GM19043 (cell line): ENCODE results near the gene DCDC2B.
A peak's percentile ranks its signal among the peaks of the same experiment; 100 is the strongest.

Experiments used
- ATAC-seq: cut with Tn5 transposase; IDR thresholded peaks from one replicate; pipeline ENCODE4 v1.9.1; 2021; ENCODE audit warnings: low read depth; ENCODE audit not compliant: unreplicated experiment

The DCDC2B gene

DNA sequence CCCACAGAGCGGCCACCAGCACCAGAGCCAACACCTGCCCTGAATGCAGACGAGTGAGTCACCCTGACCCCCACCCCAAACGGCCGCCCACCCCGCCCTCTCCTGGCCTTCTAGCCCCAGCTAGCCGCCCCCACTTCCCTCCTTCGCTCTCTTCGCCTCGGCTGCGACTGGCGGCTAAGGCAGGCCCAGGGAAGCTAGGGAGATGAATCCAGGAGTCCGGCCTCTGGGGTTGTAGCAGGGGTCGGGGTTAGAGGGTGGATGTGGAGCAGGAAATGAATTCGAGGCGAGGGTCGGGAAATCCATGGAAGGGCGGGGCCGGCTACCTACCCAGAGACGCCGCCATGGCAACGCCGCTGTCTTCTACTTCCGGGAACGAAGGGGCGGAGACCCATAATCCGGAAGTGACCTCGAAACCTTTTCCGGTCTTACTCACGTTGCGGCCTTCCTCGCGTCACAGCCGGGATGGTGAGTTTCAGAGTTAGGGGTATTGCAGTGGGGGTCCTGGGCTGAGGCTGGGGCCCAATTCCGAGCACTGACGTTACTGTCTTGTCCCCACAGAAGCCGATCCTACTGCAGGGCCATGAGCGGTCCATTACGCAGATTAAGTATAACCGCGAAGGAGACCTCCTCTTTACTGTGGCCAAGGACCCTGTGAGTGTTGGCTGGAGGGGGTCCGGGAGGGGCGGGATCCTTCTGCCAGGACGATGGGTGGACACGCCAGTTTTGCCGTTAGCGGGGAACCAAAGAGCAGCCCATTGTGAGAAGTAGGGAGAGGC is 13.3 kb downstream of the DCDC2B start, which contains the start of the genes EIF3I and TMEM234:
TSS of gene EIF3I (plus strand) at position 428 of the 776 bp plus-strand sequence. CDS start at position 463, 35 bp downstream.
TSS of gene TMEM234 (minus strand) at position 374 of the 776 bp plus-strand sequence. CDS start at position 343, 31 bp downstream.
- ATAC-seq: peak; percentile 90

DNA sequence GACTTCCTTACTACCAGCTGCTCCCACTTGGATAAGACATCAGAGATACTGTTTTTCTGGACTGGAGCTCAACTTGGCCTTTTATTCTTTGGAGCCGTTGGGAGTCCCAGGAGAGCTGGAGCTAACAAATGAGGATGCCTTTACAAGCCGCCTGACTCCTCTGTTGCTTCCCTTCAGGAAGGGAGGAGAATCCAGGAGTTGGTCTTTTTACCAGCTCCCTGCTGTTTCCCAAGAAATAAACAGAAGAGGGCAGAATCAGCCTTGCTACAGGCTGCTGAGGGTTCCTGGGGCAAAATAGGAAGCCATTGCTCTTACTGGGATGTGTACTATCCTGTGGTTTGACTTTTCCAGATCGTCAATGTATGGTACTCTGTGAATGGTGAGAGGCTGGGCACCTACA is 14.8 kb downstream of the DCDC2B start:
- ATAC-seq: no peak

DNA sequence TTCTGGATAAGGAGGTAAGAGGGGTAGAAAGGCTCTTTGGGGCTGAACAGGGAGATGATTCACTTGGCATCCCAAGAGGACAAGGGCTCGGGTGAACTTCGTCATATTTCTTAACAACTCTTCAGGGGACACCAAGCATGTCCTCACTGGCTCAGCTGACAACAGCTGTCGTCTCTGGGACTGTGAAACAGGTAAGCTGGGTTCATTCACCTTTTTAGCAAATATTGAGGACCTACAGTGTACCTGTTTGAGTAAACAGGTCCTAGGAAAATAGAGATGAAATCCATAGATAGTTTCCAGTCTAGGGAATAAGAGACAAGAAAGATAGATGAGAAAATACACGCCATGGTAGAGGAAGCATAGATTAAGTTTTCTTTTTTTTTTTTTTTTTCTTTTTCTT is 15.4 kb downstream of the DCDC2B start:
- ATAC-seq: no peak

DNA sequence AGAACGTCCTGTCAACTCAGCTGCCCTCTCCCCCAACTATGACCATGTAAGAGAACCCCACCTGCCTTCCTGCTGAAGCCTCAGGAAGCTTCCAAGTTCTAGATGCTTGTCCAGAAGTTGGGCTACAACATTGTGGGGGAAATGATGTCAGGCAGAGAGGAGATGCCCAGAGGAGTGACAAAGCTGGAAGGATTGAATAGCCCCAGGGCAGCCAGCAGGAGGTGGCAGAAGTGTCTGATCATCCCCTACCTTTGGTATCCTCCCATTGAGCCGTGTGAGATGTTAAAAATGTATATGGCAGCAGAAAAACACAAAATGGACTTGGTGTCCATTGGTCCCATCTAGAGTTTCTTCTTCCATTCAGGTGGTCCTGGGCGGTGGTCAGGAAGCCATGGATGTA is 19.9 kb downstream of the DCDC2B start:
- no peak for ATAC-seq

DNA sequence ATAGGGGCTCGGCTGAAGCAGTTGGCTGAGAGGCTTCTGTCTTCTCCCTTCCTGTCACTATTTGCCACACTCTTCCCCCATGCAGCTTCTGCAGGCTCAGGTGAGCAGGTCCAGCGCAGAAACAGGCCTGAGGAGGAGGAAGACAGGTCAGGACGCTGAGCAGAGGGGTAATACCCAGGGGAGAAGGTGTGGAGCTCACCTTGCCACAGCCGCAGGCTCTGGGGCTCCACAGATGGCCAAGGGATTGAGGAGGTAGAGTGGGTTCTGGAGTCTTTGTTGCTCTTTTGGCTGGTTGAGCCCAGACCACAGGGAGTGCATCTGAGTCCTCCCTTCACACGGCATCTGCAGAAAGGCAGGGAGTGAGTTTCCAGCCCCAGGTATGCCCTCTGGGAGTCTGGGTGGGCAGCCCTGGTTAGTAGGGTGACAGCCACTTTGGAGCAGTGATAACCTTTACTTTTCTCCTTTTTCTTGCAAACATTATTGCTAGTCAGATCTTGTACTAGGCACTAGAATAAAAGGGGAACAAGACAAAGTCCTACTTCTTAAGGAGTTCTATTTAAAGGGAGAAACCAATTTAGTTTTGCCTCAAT is 23.0 kb downstream of the DCDC2B start:
- no peak for ATAC-seq

- ATAC-seq: no peak
Measured at GRCh38 chr1:32232558-32233304, 23.8 kb downstream of the DCDC2B start.

- no peak for ATAC-seq
Measured at GRCh38 chr1:32234792-32235191, 25.9 kb downstream of the DCDC2B start.

GRCh38 chr1:32239337-32239736 is 30.4 kb downstream of the DCDC2B start:
- ATAC-seq: no peak

DNA sequence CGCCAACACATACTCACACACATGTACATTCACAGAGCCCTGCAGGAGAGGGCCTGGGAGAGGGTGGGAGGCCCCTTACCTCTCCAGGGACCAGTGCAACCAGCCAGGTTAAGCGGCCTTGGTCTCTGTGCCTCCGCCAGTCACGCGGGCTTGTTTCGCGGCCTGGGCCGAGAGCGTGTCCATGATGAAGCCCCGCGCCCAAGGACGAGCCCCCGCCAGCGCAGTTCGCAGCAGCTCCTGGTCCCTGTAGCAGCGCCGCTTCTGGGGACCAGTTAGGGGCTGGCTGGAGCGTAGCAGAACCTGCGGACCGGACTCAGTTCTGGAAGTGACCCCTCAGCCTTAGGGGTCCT is 30.9 kb downstream of the DCDC2B start:
- no peak for ATAC-seq

- no peak for ATAC-seq
Measured at GRCh38 chr1:32240140-32240951, 31.5 kb downstream of the DCDC2B start.

DNA sequence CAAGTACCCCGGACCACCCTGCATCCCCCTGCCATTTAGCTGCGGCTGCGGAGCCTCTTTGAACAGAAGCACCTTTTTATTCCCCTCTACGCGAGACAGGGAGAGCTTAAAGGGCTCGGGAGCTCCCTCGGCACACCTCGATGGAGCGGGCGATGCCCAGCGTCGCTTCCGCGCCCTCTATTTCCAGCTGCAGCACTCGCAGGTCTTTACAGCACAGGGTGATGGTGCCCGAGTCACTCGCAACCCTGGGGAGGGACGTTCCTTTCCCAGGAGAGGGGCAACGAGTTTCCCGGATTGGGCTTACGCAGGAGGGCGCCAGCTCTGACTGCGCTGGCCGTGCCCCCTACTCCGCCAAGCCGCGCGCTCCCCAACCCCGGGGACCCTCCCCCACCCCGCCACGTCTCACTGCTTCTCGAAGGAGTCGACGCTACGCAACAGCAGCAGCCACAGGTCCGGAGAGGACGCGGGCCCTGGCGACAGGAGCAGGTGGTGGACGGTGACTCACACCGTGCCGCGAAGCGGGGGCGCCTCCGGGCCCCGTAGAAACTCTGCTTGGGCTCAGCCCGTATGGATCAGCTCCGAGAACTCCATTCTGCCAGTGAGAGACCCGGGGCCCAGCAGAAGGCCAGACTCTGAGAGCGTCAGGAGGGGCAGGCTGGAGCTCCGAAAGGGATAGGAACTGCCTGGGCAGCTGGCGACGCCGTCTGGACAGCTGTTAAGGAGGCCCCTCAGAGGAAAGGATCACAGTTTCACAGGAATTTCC is 32.3 kb downstream of the DCDC2B start:
- no peak for ATAC-seq

- no peak for ATAC-seq
Measured at GRCh38 chr1:32242341-32242851, 33.5 kb downstream of the DCDC2B start.

DNA sequence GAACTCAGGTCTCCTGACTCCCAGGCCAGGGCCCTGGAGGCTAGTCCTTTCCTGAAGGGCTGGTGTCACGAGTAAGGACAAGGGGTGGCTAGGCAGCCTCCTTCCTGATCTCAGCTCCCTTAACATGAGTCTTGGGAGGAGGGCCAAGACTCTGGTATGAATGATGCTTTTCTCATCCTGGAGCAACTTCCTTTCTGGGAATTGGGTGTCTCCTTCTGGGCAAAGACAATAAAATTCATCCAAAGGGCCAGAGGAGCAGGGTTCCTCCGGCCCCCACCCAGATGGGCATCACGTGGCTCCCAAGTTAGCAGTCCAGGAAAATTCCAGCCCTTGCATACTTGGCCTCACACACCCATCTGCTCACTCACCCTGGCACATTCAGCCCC is 38.0 kb downstream of the DCDC2B start, which contains the start of gene FAM167B:
TSS of gene FAM167B (plus strand) at position 335 of the 386 bp plus-strand sequence. CDS start 200 bp downstream, outside the sequence.
- ATAC-seq: no peak

DNA sequence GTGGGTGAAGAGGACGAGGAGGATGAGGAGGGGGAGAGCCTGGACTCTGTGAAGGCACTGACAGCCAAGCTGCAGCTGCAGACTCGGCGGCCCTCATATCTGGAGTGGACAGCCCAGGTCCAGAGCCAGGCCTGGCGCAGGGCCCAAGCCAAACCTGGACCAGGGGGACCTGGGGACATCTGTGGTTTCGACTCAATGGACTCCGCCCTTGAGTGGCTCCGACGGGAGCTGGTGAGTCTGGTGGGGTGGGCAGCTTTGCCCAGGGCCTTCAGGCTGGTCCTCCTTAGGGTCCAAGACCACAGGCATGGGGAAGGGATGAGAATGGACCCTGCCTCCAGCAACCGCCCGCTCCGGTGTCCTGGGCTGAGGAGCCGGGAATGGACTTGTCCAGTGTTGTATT is 38.6 kb downstream of the DCDC2B start:
- ATAC-seq: no peak

GRCh38 chr1:32247983-32248889 is 39.3 kb downstream of the DCDC2B start:
- no peak for ATAC-seq

DNA sequence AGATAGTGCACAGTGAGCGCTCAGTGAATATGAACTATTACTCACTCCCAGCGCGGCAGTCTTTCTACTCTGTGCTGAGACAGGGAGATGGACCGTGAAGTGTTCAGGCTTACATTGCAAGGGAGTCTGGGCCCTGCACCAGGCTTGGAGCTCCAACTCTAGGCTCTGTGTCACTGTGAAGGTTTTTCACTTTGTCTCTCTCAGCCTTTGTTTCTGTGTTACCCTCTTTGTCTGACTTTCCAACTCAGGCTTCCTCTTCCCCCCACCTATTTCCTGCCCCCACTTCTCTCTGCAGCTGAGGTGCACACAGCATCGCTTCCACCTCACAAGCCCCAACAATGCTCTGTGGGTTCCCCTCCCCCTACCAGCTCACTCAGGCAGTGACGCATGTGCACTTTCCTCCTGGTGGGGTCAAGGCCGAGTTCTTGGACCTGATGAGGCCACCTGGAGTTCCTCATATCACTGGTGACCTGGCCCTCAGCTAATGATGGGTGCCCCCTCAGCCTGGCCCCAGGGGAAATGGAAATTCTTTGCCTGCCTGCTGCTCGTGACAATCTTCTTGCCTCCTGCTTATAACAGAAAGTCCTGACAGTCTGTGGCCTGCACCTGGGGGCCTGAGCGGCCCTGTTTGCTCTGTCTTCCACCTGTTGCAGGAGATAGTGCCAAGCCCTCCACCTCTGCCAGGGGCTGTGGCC is 41.1 kb downstream of the DCDC2B start:
- ATAC-seq: peak; percentile 46

DNA sequence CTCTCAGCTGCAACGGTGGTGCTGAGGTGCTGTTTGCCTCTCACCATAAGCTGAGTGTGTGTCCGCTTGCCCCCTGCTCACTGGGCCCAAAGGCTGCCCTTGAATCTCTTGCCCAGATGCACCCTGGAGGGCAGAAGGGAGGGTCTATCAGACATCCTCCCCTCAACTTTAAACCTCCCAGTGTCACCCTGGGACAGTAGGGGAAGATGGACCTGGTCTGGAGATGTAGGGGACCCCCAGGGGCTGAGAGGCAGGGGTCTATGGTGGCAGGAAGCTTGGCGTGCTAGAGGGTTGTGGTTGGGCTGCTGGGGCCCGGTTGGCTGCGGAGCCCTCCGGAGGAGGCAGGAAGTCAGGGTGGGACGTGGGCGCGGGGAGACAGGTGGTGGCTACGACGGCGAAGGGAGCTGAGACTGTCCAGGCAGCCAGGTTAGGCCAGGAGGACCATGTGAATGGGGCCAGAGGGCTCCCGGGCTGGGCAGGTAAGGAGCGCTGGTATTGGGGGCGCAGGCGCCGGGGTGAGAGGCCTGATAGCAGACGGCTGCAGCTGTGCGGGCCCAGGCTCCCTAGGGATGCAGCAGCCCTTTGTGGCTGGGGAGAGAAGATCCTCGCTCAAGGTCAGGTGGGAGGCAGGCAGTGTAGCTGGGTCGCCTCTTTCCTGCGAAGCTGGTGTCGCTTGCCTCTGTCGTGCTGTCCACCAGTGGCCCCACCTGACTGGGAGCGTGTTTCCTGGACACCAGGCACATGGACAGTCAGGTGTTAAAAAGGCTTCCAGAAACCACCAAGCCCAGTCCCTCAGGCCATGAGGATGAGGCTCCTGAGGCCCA is 42.2 kb downstream of the DCDC2B start, which contains the start of gene LCK:
TSS of gene LCK (plus strand) at position 373 of the 824 bp plus-strand sequence. CDS start 23,065 bp downstream, outside the sequence.
- ATAC-seq: no peak
